Heart left ventricle (tissue), 13 donors: Measurements from ENCODE around the gene TMEM165.

ENCODE experiments used
- CTCF ChIP-seq, 12 donors: fragments of 200-600 bp; sonication (generic) in 4 of 12; IDR thresholded peaks; one replicate each; pipeline versions ENCODE4 v1.5.0 to v1.8.0; 2018 to 2022; ENCODE audit warnings: antibody characterized with exemption in 12 of 12, mild to moderate bottlenecking in 5 of 12
- POLR2A ChIP-seq, 2 donors: fragments of 450-650 bp; IDR thresholded peaks; one replicate each; pipeline ENCODE4 v1.6.1; 2017; ENCODE audit warnings: antibody characterized with exemption in 2 of 2, mild to moderate bottlenecking in 2 of 2, moderate library complexity in 2 of 2
- donor health status: ischemic (EF 13 %, LVEDD 7.1; RV severe dilation, severe dysfunction).
- donor health status: DM: no; HTN: yes; CAD: no.
- donor health status: DM: no; HTN: no; CAD: no.
- donor health status: ischemic (EF 25% LVEDD 6.9; RV normal size, moderate dysfunction).
- donor health status: ischemic (EF 25% LVEDD 5.7; RV mildly dilated, moderate dysfunction).
- donor health status: ischemic (EF 35%, LVEDD 5.7; RV mildly dilated, moderate dysfunction).
- donor health status: nonischemic (EF 11% LVEDD 7.7; RV severe dilation, severe dysfunction).
- donor health status: DM: yes; HTN: yes; CAD: no.
- donor health status: PGD.
- donor health status: ischemic (EF 29% LVEDD 5.4; RV normal size, mild dysfunction).
- donor health status: nonischemic (EF 23%, LVEDD 6.1; RV moderate dilation, normal function).

DNA sequence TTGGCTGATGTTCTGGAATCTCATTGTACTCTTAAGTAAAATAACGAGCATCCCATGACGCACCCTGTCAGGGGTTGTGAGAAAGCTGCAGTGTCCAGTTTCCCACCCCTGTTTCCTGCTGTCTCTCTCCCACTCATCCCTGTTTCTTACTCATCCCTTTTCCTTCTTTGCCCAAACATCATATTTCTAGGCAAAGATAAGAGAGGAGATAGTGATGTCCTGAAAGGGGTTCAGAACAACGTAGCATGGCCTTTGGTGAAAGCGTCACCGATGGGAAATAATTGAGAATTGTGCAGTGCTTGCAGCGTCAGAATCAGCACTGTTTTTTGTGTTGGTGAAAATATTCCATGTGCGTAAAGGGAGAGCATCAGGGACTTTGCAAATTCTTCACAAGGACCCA lies 23.5 kb upstream of the TMEM165 start:
- no peak for TF ChIP-seq CTCF (IDR thresholded peaks at IDR 0.05)
- no peak for TF ChIP-seq POLR2A (IDR thresholded peaks at IDR 0.05)
